AG04449 (cell line): ENCODE results near the gene G0S2.

Source experiments
- CTCF ChIA-PET: fragments of 350-600 bp; formaldehyde crosslinking; extraction: SDS; loops from one replicate; lab custom pipeline; 2021; ENCODE audit warnings: antibody characterized with exemption; lab: Yijun Ruan, JAX
- POLR2A ChIA-PET: fragments of 400-600, 350-600 bp; formaldehyde crosslinking; extraction: SDS; loops from one replicate; lab custom pipeline; 2020; ENCODE audit warnings: antibody characterized with exemption, inconsistent platforms; lab: Yijun Ruan, JAX
- DNase-seq: peaks from one replicate; pipeline ENCODE4 v3.0.0-alpha.2; 2010; ENCODE audit warnings: low read depth, low spot score
- H3K4me3 ChIP-seq: 2 replicates; pipeline ENCODE4 v1.5.1; 2011; ENCODE audit warnings: low read depth, mild to moderate bottlenecking, control low read depth, low read length
- CTCF ChIP-seq: IDR thresholded peaks from one replicate; pipeline ENCODE4 v1.5.1; 2011; ENCODE audit warnings: mild to moderate bottlenecking, moderate library complexity, low read length, control low read depth, inconsistent platforms; ENCODE audit not compliant: insufficient read depth; ENCODE audit errors: missing control alignments

G0S2 gene

DNA sequence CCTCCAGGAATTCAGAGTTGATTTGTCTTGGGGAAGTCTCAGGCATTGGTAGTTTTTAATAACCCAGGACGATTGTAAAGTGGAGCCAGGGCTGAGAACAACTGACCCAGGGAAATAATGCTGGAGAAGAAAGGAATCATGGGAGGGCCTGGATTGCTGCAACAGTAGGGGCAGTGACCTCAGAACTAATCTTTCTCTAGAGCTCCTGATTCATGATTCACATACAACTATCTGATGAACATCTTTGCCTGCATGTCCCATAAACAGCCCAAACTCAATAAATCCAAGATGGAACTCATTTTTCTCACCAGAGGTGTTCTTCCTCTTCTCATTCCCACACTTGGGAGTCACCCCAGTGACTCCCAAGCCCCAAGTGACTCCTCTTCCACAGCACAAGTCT, 8.1 kb upstream of the G0S2 start:
- POLR2A ChIA-PET = no interaction called here
- CTCF ChIA-PET = interaction anchor here (2.8 kb wide), 1 partner anchor 17 kb away, joined by 6 read pairs; no protein-coding TSS in a partner anchor
- DNase-seq = no peak
- no peak for TF ChIP-seq CTCF
- H3K4me3 ChIP-seq = no peak overlapping the region

- TF ChIP-seq CTCF = no peak
- no peak for DNase-seq
- CTCF ChIA-PET = interaction anchor here (2.8 kb wide), 1 partner anchor 18 kb away, joined by 6 read pairs; no protein-coding TSS in a partner anchor
- POLR2A ChIA-PET = no interaction called here
- H3K4me3 ChIP-seq = no peak overlapping the region
Measured at GRCh38 chr1:209667708-209668107, 7.5 kb upstream of the G0S2 start.

DNA sequence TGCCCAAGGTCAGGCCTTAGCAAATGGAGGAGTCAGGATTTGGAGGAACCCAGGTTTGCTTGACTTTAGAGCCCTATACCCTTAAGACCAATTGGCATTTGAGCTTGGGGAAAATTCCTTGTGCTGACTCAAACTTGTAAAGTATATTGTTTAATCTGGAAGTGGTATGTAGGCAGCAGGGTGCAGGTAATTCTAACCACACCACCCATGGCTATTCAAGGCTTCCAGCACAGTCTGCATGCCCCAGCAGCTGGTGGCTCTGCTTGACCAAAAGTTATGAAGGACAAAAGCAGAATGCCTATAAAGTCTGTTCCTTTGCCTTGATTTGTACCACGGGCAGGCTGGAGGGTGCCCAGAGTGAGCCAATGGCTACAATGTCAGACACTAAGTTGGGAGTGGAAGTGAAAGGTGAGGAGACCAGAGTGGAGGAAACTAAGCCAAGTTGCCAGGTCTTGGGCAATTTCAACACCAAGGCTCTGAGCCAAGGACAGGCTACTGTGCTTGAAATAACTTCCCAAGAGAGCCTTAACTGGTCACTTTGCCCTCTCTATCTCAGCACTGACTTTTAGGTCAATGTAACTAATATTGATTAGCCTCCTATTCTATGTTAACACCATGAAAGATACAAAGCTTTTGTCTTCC, 4.7 kb upstream of the G0S2 start:
- CTCF ChIA-PET = interaction anchor here (1.0 to 1.5 kb wide), 5 partner anchors 12 to 104 kb away, joined by 3 to 4 read pairs (median 4); no protein-coding TSS in a partner anchor
- no peak for TF ChIP-seq CTCF
- POLR2A ChIA-PET = no interaction called here
- no peak overlapping the region for H3K4me3 ChIP-seq
- DNase-seq = no peak

- ChIA-PET POLR2A (no interaction called here), CTCF (interaction anchor here (0.8 to 3.9 kb wide), 7 partner anchors 8 to 103 kb away, joined by 3 to 19 read pairs (median 6); no protein-coding TSS in a partner anchor)
- DNase-seq = no peak
- TF ChIP-seq CTCF = no peak
- H3K4me3 ChIP-seq = no peak overlapping the region
Measured at GRCh38 chr1:209672705-209673630, 2.2 kb upstream of the G0S2 start.

GRCh38 chr1:209673631-209674417, 1.4 kb upstream of the G0S2 start:
- CTCF ChIA-PET = interaction anchor here (0.8 to 3.9 kb wide), 8 partner anchors 9 to 104 kb away, joined by 3 to 19 read pairs (median 6); no protein-coding TSS in a partner anchor
- H3K4me3 ChIP-seq = no peak overlapping the region
- POLR2A ChIA-PET = no interaction called here
- DNase-seq = no peak
- no peak for TF ChIP-seq CTCF
